IMR-90 (cell line): ENCODE results near the gene GNAO1.

Experiments
- CTCF ChIP-seq: conservative IDR thresholded peaks from 2 replicates; pipeline ENCODE4 v1.5.1; 2012; ENCODE audit warnings: mild to moderate bottlenecking, low read depth, low read length, improper control_type of control experiment
- MAFK ChIP-seq: IDR thresholded peaks from 2 replicates; pipeline ENCODE4 v1.6.1; 2012; ENCODE audit warnings: low read depth, low read length, improper control_type of control experiment
- POLR2A ChIP-seq: IDR thresholded peaks from 2 replicates; pipeline ENCODE4 v1.6.1; 2012; ENCODE audit warnings: mild to moderate bottlenecking, low read depth, low read length

GRCh38 chr16:56226845-56227525 lies 35.7 kb downstream of the GNAO1 start:
- no peak for TF ChIP-seq POLR2A
- no peak for TF ChIP-seq MAFK
- no peak for TF ChIP-seq CTCF
